Coronary artery (tissue), 2 donors: Measurements from ENCODE around the gene MSI2.

Experiments used
- DNase-seq: peaks from one replicate; pipeline ENCODE4 v3.0.0-alpha.2; 2017; ENCODE audit warnings: low spot score
- H3K27ac ChIP-seq, 2 donors: fragments of 200-600 bp; sonication (generic); one replicate each; pipeline ENCODE4 v1.5.1; 2016 to 2019
- H3K4me3 ChIP-seq: fragments of 200-600 bp; sonication (generic); 2 replicates; pipeline ENCODE4 v1.5.1; 2016; ENCODE audit warnings: mild to moderate bottlenecking, moderate library complexity
- CTCF ChIP-seq: fragments of 200-600 bp; sonication (generic); IDR thresholded peaks from one replicate; pipeline ENCODE4 v1.5.1; 2019; ENCODE audit warnings: antibody characterized with exemption

Gene MSI2

GRCh38 chr17:57484081-57484666 is 227.9 kb downstream of the MSI2 start:
- H3K27ac ChIP-seq, result no peak overlapping the region
- DNase-seq, result no peak
- no peak for TF ChIP-seq CTCF

GRCh38 chr17:57484826-57485565 is 228.7 kb downstream of the MSI2 start:
- no peak overlapping the region for H3K27ac ChIP-seq
- no peak for DNase-seq
- H3K4me3 ChIP-seq, result no peak overlapping the region
- TF ChIP-seq CTCF, result no peak

More at GRCh38 chr17:57484081-57484666, 227.9 kb downstream of the MSI2 start:
- no peak overlapping the region for H3K4me3 ChIP-seq

- no peak for DNase-seq
- TF ChIP-seq CTCF, result no peak
- Histone ChIP-seq H3K4me3 (no peak overlapping the region), H3K27ac (no peak overlapping the region)
Observed at GRCh38 chr17:57485566-57485865, 229.2 kb downstream of the MSI2 start.

- Histone ChIP-seq H3K27ac (no peak overlapping the region), H3K4me3 (no peak overlapping the region)
- TF ChIP-seq CTCF, result no peak
- no peak for DNase-seq
Observed at GRCh38 chr17:57485916-57486881, 229.9 kb downstream of the MSI2 start.

- TF ChIP-seq CTCF, result no peak
- no peak overlapping the region for H3K4me3 ChIP-seq
- H3K27ac ChIP-seq, result no peak overlapping the region
- no peak for DNase-seq
Observed at GRCh38 chr17:57486882-57487301, 230.6 kb downstream of the MSI2 start.

- no peak for DNase-seq
- Histone ChIP-seq H3K27ac (no peak overlapping the region), H3K4me3 (no peak overlapping the region)
- no peak for TF ChIP-seq CTCF
Observed at GRCh38 chr17:57487573-57487972, 231.2 kb downstream of the MSI2 start.
